ENCODE measurements around the gene GXYLT2. TPM values are rescaled to one million over a fixed set of nuclear protein-coding genes. Genes with fewer than 3 reads are reported as not detected.

GXYLT2 gene
- total and polyA plus RNA-seq, 3 donors from 2014 or later, result 9.7 to 27.8 (median 17.6) TPM

DNA sequence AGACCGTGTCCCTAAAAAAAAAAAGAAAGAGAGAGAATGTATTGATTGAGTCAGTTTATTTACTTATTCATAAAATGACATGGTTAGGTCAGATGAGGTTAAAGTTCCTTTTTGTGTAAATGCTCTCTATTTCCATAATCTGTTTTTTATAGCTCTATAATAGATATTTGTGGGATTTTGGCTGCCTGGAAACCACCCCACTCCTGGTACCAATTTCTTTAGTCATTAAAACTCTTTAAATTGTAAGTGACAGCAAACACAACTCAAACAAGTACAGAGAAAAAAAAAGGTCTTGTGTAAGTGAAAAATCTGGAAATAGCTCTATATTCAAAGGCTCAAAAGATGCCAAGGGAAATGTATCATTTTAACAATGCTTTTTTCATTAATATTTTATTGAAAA lies 97.7 kb downstream of the GXYLT2 start:
- Histone ChIP-seq H3K9me3 (no peaks in the 10 kb centered on the region), H3K27me3 (no peaks in the 10 kb centered on the region), H3K36me3 (ENCODE audit: low read depth, missing control alignments) (no peaks in the 10 kb centered on the region), H3K4me3 (no peak overlapping the region), H3K27ac (no peak overlapping the region), H3K4me1 (no peaks in the 10 kb centered on the region)
- no peak for TF ChIP-seq POLR2A (IDR thresholded peaks at IDR 0.05)
- TF ChIP-seq, protein P1, sequence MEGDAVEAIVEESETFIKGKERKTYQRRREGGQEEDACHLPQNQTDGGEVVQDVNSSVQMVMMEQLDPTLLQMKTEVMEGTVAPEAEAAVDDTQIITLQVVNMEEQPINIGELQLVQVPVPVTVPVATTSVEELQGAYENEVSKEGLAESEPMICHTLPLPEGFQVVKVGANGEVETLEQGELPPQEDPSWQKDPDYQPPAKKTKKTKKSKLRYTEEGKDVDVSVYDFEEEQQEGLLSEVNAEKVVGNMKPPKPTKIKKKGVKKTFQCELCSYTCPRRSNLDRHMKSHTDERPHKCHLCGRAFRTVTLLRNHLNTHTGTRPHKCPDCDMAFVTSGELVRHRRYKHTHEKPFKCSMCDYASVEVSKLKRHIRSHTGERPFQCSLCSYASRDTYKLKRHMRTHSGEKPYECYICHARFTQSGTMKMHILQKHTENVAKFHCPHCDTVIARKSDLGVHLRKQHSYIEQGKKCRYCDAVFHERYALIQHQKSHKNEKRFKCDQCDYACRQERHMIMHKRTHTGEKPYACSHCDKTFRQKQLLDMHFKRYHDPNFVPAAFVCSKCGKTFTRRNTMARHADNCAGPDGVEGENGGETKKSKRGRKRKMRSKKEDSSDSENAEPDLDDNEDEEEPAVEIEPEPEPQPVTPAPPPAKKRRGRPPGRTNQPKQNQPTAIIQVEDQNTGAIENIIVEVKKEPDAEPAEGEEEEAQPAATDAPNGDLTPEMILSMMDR (IDR thresholded peaks at IDR 0.05), result no peak
- no peak for DNase-seq
- WGBS, 2 donors, result 87 to 88% methylated on average over 1 of the region's 1 CpG
- intact Hi-C loops (cut with DNase I; ENCODE audit: low total_unique reads), result no loop called here

DNA sequence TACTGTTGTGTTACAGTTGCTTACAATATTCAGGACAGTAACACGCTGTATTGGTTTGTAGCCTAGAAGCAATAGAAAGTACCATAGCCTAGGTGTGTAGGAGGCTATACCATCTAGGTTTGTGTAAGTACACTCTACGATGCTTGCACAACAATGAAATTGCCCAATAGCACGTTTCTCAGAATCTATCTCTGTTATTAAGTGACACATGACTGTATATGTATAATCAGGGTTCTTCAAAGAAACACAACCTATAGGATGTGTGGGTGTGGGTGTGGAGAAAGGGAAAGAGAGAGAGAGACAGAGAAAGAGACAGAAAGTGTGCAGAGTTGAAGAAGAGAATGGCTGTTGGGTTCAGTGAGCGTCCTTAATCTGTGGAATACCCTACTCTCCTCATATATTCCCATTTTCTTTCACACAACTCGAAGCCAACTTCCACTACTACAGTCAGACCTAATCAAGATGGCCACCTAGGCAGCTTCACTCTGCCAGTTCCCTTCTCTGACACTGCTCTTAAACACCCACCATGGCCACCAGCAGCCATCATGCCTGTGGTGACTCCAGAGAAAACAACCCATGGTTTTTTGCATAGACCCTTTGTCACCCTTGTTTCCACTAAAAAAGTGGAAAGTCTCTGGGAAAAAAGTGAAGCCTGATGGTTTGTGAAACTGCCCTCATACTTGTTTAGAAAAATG lies 103.0 kb downstream of the GXYLT2 start:
- Histone ChIP-seq H3K4me3 (no peak overlapping the region), H3K27ac (no peak overlapping the region), H3K27me3 (no peaks in the 10 kb centered on the region), H3K36me3 (ENCODE audit: low read depth, missing control alignments) (no peaks in the 10 kb centered on the region), H3K9me3 (no peaks in the 10 kb centered on the region), H3K4me1 (no peaks in the 10 kb centered on the region)
- WGBS, 2 donors, result 93 to 98% methylated on average over 5 of the region's 5 CpGs
- TF ChIP-seq, protein P1 (IDR thresholded peaks at IDR 0.05), result no peak
- no peak for TF ChIP-seq POLR2A (IDR thresholded peaks at IDR 0.05)
- DNase-seq, result no peak
- intact Hi-C loops (cut with DNase I; ENCODE audit: low total_unique reads), result no loop called here

DNA sequence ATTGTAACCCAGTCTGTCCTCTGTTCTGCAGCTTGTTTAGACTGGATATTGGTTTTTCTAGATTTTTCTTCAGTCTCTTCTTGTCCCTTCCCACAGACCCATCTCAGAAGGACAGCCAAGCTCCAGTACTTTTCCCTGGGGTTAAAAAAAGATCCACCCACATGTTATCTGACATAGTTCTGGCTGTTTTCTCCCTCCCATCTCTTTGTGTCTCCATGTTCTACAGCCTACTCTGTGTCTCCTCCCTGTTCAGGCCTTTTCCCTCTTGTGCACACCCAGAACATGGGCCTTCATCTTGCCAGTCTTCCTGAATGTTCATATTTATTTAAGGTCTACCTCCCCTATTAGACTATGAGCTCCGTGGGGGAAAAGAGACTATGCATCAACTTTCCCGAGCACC lies 103.7 kb downstream of the GXYLT2 start:
- intact Hi-C loops (cut with DNase I; ENCODE audit: low total_unique reads), result no loop called here
- no peaks in the 10 kb centered on the region for H3K27me3 ChIP-seq
- no peak for TF ChIP-seq POLR2A (IDR thresholded peaks at IDR 0.05)
- TF ChIP-seq, protein P1 (IDR thresholded peaks at IDR 0.05), result no peak
- WGBS, 2 donors, result 79 to 100% methylated on average over 2 of the region's 2 CpGs
- no peaks in the 10 kb centered on the region for H3K9me3 ChIP-seq
- H3K27ac ChIP-seq, result no peak overlapping the region
- no peak for DNase-seq
- no peak overlapping the region for H3K4me3 ChIP-seq
- H3K4me1 ChIP-seq, result no peaks in the 10 kb centered on the region
- no peaks in the 10 kb centered on the region for H3K36me3 ChIP-seq (ENCODE audit: low read depth, missing control alignments)

DNA sequence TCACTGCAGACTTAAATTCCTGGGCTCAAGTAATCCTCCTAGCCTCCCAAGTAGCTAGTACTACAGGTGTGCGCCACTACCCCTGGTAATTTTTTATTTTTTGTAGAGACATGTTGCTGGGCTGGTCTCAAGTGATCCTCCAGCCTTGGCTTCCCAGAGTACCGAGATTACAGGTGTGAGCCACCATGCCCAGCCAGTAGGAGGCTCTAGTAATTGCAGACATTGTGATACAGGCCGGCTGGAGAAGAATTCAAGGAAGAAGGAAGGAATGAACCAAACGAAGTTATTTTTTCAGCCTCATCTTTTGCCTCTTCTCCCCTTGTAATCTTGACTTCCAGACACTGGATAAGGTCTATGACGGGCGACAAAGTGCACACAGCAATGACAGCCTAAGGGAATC lies 105.5 kb downstream of the GXYLT2 start:
- Histone ChIP-seq H3K27ac (no peak overlapping the region), H3K27me3 (no peaks in the 10 kb centered on the region), H3K9me3 (no peaks in the 10 kb centered on the region), H3K4me3 (no peak overlapping the region), H3K4me1 (peaks cover 6% of the 10 kb centered on the region), H3K36me3 (ENCODE audit: low read depth, missing control alignments) (no peaks in the 10 kb centered on the region)
- no peak for DNase-seq
- WGBS, 2 donors, result 75 to 88% methylated on average over 6 of the region's 6 CpGs
- TF ChIP-seq POLR2A (IDR thresholded peaks at IDR 0.05), result no peak
- TF ChIP-seq, protein P1 (IDR thresholded peaks at IDR 0.05), result no peak
- intact Hi-C loops (cut with DNase I; ENCODE audit: low total_unique reads), result no loop called here

DNA sequence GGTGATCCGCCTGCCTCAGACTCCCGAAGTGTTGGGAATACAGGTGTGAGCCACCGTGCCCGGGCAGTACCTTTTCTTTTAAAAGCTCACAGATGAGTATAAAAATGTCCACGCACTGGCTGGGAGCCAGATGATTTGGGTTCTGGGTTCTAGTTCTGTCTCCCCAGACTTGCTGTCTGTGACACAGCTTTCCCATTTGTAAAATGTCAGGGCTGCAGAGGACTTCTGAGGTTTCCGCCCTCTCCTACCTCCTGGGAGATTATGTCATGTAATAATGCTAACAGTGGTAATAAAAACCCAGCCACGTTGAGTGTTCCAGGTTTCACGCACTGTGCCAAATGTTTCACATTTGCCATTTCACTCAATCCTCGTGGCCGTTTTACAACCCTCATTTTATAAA lies 107.5 kb downstream of the GXYLT2 start:
- Histone ChIP-seq H3K4me1 (peaks cover 26% of the 10 kb centered on the region), H3K36me3 (ENCODE audit: low read depth, missing control alignments) (no peaks in the 10 kb centered on the region), H3K4me3 (peak overlapping the region in 1 of 2 donors; percentile 99), H3K9me3 (no peaks in the 10 kb centered on the region), H3K27ac (peak overlapping the region in 1 of 2 donors; percentile 99), H3K27me3 (no peaks in the 10 kb centered on the region)
- DNase-seq, result no peak
- WGBS, 2 donors, result 62 to 76% methylated on average over 10 of the region's 10 CpGs
- intact Hi-C loops (cut with DNase I; ENCODE audit: low total_unique reads), result no loop called here
- no peak for TF ChIP-seq POLR2A (IDR thresholded peaks at IDR 0.05)
- TF ChIP-seq, protein P1 (IDR thresholded peaks at IDR 0.05), result no peak
